Endothelial cell of umbilical vein (primary cell): Measurements from ENCODE around the gene FOSL2.

Experiments
- CTCF ChIP-seq, 2 donors: IDR thresholded peaks; 1 replicate in 1 of 2; 2 replicates in 1 of 2; pipeline ENCODE4 v1.5.1; 2011; ENCODE audit warnings: low read length in 2 of 2, mild to moderate bottlenecking in 2 of 2, moderate library complexity in 2 of 2, control low read depth in 1 of 2, inconsistent platforms in 1 of 2, low read depth in 1 of 2; ENCODE audit not compliant: insufficient read depth in 1 of 2; ENCODE audit errors: extremely low read depth in 1 of 2
- EZH2 ChIP-seq: IDR thresholded peaks from 2 replicates; pipeline ENCODE4 v1.6.1; 2012; ENCODE audit warnings: borderline replicate concordance, low read depth, mild to moderate bottlenecking, moderate library complexity, low read length, inconsistent platforms; ENCODE audit not compliant: severe bottlenecking
- FOS ChIP-seq: IDR thresholded peaks from 2 replicates; pipeline ENCODE4 v1.6.1; 2011; ENCODE audit warnings: mild to moderate bottlenecking, low read length, moderate library complexity, borderline replicate concordance; ENCODE audit not compliant: insufficient read depth
- MYC ChIP-seq: IDR thresholded peaks from one replicate; pipeline ENCODE4 v1.6.1; 2011; ENCODE audit warnings: mild to moderate bottlenecking, low read depth, low read length
- POLR2AphosphoS5 ChIP-seq: IDR thresholded peaks from 2 replicates; pipeline ENCODE4 v1.6.1; 2012; ENCODE audit warnings: low read depth, mild to moderate bottlenecking, control low read depth, low read length, moderate library complexity; ENCODE audit not compliant: insufficient read depth

DNA sequence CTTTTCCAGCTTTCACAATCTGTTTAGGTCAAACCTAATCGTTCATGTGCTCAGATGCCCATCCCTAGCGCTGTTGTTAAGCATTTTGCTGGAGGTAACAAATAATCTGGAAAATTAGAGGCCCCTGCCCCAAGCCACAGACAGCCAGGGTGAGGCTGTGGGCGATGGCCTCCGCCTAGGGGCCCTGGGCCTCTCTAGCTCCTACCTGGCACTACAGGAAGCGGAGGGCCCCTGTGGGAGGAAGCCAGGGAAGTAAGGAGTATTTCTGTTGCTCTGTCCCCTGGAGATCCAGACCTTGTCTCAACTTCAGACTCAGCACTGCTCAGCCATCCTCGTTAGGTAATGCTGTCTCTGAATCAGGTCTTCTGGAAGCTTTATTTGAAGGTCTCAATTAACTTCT is 12.4 kb upstream of the FOSL2 start:
- TF ChIP-seq CTCF (IDR thresholded peaks at IDR 0.05; ENCODE audit: extremely low read depth in 1 of 2, insufficient read depth in 1 of 2, low read depth in 1 of 2, low read length in 2 of 2) (no peak), EZH2 (no peak), FOS (no peak), POLR2AphosphoS5 (no peak), MYC (no peak)
